ENCODE results near the gene DUSP16.
A peak's percentile ranks its signal among the peaks of the same experiment; 100 is the strongest.

Gene DUSP16

DNA sequence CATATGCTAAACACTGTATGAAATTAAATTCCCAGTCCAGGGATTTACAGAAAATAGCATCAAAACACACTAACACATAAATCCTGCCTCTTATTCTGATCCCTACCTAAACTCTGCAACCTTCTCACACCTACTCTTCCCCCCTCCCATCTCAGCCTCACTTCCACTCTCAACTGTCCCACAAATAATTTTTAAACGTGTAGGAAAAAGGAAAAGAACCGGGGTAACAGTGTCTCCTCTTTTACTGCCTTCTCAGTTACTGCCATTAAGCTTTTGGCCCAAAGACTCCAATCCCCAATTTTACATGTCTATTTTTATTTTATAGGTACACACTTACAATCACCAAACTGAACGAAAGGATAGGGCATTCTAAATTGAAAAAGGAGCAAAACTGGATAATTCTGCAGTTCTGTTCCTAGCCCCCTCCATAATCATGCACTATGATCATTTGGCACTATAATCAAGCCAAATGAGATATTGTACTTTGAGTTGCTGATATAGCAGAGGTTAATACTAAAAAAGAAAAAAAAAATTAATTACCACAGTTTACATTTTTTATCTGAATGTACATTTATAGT, 2.9 kb downstream of the DUSP16 start:
- Histone ChIP-seq H3K4me3 (ENCODE audit: low read depth in 1 of 2, low read length in 2 of 2) (peak overlapping the region in 1 of 2 donors; percentile 75), H3K4me1 (ENCODE audit: control insufficient read depth in 1 of 2, insufficient read depth in 2 of 2, low read length in 2 of 2) (peaks cover 5 to 26% of the 10 kb centered on the region in 2 donors), H3K36me3 (ENCODE audit: control insufficient read depth in 1 of 2, insufficient read depth in 2 of 2, low read length in 2 of 2) (peaks cover 0 to 8% of the 10 kb centered on the region in 2 donors), H3K27ac (ENCODE audit: low read length) (peak overlapping the region; percentile 94), H3K27me3 (ENCODE audit: low read depth, low read length) (no peaks in the 10 kb centered on the region), H3K9me3 (ENCODE audit: control insufficient read depth in 1 of 2, low read length in 2 of 2) (no peaks in the 10 kb centered on the region)

DNA sequence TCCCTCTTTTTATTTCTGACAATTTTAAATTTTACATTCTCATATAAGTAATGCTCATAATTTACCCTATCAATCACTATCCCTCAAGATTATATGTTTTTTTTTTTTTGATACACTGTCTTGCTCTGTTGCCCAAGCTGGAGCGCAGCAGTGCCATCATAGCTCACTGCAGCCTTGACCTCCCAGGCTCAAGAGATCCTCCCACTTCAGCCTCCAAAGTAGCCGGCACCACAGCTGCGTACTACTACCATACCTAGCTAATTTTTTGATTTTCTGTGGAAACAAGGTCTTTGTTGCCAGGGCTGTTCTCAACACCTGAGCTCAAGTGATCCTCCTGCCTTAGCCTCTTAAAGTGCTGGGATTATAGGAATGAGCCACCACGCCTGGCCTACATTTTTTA, 4.4 kb downstream of the DUSP16 start:
- H3K4me3 ChIP-seq (ENCODE audit: low read depth in 1 of 2, low read length in 2 of 2): no peak overlapping the region
- peaks cover 5 to 19% of the 10 kb centered on the region in 2 donors for H3K4me1 ChIP-seq (ENCODE audit: control insufficient read depth in 1 of 2, insufficient read depth in 2 of 2, low read length in 2 of 2)
- H3K27me3 ChIP-seq (ENCODE audit: low read depth, low read length): no peaks in the 10 kb centered on the region
- H3K36me3 ChIP-seq (ENCODE audit: control insufficient read depth in 1 of 2, insufficient read depth in 2 of 2, low read length in 2 of 2): peaks cover 0 to 8% of the 10 kb centered on the region in 2 donors
- no peak overlapping the region for H3K27ac ChIP-seq (ENCODE audit: low read length)
- no peaks in the 10 kb centered on the region for H3K9me3 ChIP-seq (ENCODE audit: control insufficient read depth in 1 of 2, low read length in 2 of 2)

DNA sequence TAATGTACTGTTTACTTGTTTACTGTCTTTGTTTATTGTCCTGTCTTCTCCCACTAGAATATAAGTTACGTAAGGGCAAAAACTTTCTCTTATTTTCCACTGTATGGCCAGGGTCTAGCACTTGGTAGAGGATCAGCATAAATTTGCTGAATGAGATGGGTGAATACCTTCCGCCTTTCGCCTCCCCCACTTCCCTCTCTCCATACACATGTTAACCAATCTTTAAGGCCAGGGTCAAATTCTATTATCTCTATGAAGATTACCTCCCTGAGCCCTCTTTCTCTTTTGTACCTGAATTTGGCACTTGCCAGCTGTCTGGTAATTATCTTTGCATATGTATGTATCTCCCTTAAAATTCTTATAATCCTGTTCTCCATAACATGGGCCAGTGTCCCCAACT, 4.9 kb downstream of the DUSP16 start:
- Histone ChIP-seq H3K9me3 (ENCODE audit: control insufficient read depth in 1 of 2, low read length in 2 of 2) (no peaks in the 10 kb centered on the region), H3K4me3 (ENCODE audit: low read depth in 1 of 2, low read length in 2 of 2) (no peak overlapping the region), H3K36me3 (ENCODE audit: control insufficient read depth in 1 of 2, insufficient read depth in 2 of 2, low read length in 2 of 2) (peaks cover 0 to 4% of the 10 kb centered on the region in 2 donors), H3K27me3 (ENCODE audit: low read depth, low read length) (no peaks in the 10 kb centered on the region), H3K4me1 (ENCODE audit: control insufficient read depth in 1 of 2, insufficient read depth in 2 of 2, low read length in 2 of 2) (peaks cover 5 to 15% of the 10 kb centered on the region in 2 donors), H3K27ac (ENCODE audit: low read length) (no peak overlapping the region)

DNA sequence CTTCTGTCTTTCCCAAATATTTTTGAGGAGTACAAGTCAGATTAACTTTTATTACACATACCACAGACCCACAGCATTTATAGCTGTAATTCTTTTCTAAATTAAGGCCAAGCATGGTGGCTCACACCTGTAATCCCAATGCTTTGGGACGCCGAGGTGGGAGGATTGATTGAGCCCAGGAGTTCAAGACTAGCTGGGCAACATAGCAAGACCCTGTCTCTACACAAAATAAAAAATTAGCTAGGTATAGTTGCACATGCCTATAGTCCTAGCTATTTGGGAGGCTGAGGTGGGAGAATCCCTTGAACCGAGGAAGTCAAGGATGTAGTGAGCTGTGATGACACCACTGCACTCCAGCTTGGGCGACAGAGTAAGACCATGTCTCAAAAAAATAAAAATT, 7.0 kb downstream of the DUSP16 start:
- Histone ChIP-seq H3K9me3 (ENCODE audit: control insufficient read depth in 1 of 2, low read length in 2 of 2) (no peaks in the 10 kb centered on the region), H3K4me1 (ENCODE audit: control insufficient read depth in 1 of 2, insufficient read depth in 2 of 2, low read length in 2 of 2) (peaks cover 5 to 15% of the 10 kb centered on the region in 2 donors), H3K36me3 (ENCODE audit: control insufficient read depth in 1 of 2, insufficient read depth in 2 of 2, low read length in 2 of 2) (no peaks in the 10 kb centered on the region), H3K27ac (ENCODE audit: low read length) (no peak overlapping the region), H3K4me3 (ENCODE audit: low read depth in 1 of 2, low read length in 2 of 2) (no peak overlapping the region), H3K27me3 (ENCODE audit: low read depth, low read length) (no peaks in the 10 kb centered on the region)

GRCh38 chr12:12553208-12553785, 9.4 kb downstream of the DUSP16 start:
- H3K4me1 ChIP-seq (ENCODE audit: control insufficient read depth in 1 of 2, insufficient read depth in 2 of 2, low read length in 2 of 2): peaks cover 0 to 11% of the 10 kb centered on the region in 2 donors
- H3K27ac ChIP-seq (ENCODE audit: low read length): no peak overlapping the region
- no peaks in the 10 kb centered on the region for H3K36me3 ChIP-seq (ENCODE audit: control insufficient read depth in 1 of 2, insufficient read depth in 2 of 2, low read length in 2 of 2)
- no peaks in the 10 kb centered on the region for H3K27me3 ChIP-seq (ENCODE audit: low read depth, low read length)
- no peaks in the 10 kb centered on the region for H3K9me3 ChIP-seq (ENCODE audit: control insufficient read depth in 1 of 2, low read length in 2 of 2)
- no peak overlapping the region for H3K4me3 ChIP-seq (ENCODE audit: low read depth in 1 of 2, low read length in 2 of 2)

DNA sequence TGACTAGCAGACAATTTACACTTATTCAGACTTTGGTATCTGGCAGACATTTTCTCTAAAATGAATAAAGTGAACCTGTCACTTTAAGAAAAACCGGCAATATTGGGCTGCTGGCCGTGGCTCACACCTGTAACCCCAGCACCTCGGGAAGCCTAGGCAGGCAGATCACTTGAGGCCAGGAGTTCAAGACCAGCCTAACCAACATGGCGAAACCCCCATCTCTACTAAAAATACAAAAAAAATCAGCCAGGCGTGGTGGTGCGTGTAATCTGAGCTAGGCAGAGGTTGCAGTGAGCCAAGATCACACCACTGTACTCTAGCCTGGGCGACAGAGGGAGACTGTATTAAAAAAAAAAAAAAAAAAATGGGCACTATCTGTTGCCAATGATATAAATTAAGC, 11.5 kb downstream of the DUSP16 start:
- Histone ChIP-seq H3K27ac (ENCODE audit: low read length) (no peak overlapping the region), H3K36me3 (ENCODE audit: control insufficient read depth in 1 of 2, insufficient read depth in 2 of 2, low read length in 2 of 2) (no peaks in the 10 kb centered on the region), H3K4me3 (ENCODE audit: low read depth in 1 of 2, low read length in 2 of 2) (no peak overlapping the region), H3K4me1 (ENCODE audit: control insufficient read depth in 1 of 2, insufficient read depth in 2 of 2, low read length in 2 of 2) (peaks cover 0 to 11% of the 10 kb centered on the region in 2 donors), H3K9me3 (ENCODE audit: control insufficient read depth in 1 of 2, low read length in 2 of 2) (no peaks in the 10 kb centered on the region), H3K27me3 (ENCODE audit: low read depth, low read length) (no peaks in the 10 kb centered on the region)

DNA sequence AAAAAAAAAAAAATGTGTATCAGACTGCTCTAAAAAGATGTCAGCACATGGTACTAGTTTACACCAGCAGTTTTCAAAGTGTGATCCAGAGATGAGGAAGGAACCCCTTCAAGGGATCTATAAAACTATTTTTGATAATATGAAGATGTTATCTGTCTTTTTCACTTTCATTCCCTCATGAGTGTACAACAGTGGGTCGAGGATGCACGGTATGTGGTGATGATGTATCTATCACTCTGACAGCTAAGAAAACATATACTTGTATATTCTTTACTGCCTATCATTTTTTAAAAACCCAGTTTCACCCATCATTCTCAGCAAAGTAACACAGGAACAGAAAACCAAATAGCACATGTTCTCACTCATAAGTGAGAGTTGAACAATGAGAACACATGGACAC, 12.4 kb downstream of the DUSP16 start:
- Histone ChIP-seq H3K9me3 (ENCODE audit: control insufficient read depth in 1 of 2, low read length in 2 of 2) (no peaks in the 10 kb centered on the region), H3K27ac (ENCODE audit: low read length) (no peak overlapping the region), H3K27me3 (ENCODE audit: low read depth, low read length) (no peaks in the 10 kb centered on the region), H3K36me3 (ENCODE audit: control insufficient read depth in 1 of 2, insufficient read depth in 2 of 2, low read length in 2 of 2) (no peaks in the 10 kb centered on the region), H3K4me1 (ENCODE audit: control insufficient read depth in 1 of 2, insufficient read depth in 2 of 2, low read length in 2 of 2) (peaks cover 0 to 5% of the 10 kb centered on the region in 2 donors), H3K4me3 (ENCODE audit: low read depth in 1 of 2, low read length in 2 of 2) (no peak overlapping the region)

DNA sequence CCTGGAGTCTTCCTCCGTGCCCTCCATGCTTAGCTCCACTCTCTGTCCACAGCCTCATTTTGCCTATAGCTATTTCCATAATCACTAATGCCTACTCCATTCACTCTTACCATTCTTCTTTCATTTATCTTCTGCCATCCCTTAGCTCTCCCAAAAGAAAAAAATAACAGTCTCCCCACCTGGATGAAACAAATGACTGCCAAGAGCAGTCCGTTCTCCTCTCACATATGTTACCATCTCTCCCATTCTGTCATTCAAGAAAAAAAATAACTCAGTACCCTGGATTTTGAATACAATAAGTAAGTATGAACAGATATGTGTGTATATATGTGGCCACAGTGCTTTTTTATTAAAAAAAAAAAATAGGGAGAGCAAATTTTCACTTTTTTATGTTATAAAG, 13.2 kb downstream of the DUSP16 start:
- Histone ChIP-seq H3K27me3 (ENCODE audit: low read depth, low read length) (no peaks in the 10 kb centered on the region), H3K4me3 (ENCODE audit: low read depth in 1 of 2, low read length in 2 of 2) (no peak overlapping the region)

DNA sequence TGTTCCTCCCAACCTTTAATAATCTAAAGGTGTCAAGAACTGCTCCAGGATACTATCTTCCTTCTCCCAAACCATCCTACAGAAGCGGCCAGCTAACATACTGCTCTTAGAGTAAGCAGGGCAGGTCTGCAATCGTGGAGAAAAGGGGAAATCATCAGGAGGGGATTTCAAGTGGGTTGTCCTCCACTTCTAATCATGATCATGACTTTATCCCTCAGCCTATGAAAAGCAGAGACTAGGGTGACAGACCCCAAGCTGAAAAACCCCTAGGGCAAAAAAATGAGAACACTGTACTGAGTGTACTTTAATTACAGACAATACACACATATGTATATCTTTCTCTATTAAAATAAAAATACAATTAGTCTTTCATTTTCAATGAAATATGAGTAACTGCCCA, 13.9 kb downstream of the DUSP16 start:
- no peaks in the 10 kb centered on the region for H3K36me3 ChIP-seq (ENCODE audit: control insufficient read depth in 1 of 2, insufficient read depth in 2 of 2, low read length in 2 of 2)
- no peaks in the 10 kb centered on the region for H3K4me1 ChIP-seq (ENCODE audit: control insufficient read depth in 1 of 2, insufficient read depth in 2 of 2, low read length in 2 of 2)
- H3K27me3 ChIP-seq (ENCODE audit: low read depth, low read length): no peaks in the 10 kb centered on the region
- no peaks in the 10 kb centered on the region for H3K9me3 ChIP-seq (ENCODE audit: control insufficient read depth in 1 of 2, low read length in 2 of 2)
- no peak overlapping the region for H3K4me3 ChIP-seq (ENCODE audit: low read depth in 1 of 2, low read length in 2 of 2)
- H3K27ac ChIP-seq (ENCODE audit: low read length): no peak overlapping the region

More for the DNA sequence above, 13.2 kb downstream of the DUSP16 start:
- no peaks in the 10 kb centered on the region for H3K9me3 ChIP-seq (ENCODE audit: control insufficient read depth in 1 of 2, low read length in 2 of 2)
- H3K27ac ChIP-seq (ENCODE audit: low read length): no peak overlapping the region
- H3K4me1 ChIP-seq (ENCODE audit: control insufficient read depth in 1 of 2, insufficient read depth in 2 of 2, low read length in 2 of 2): no peaks in the 10 kb centered on the region
- no peaks in the 10 kb centered on the region for H3K36me3 ChIP-seq (ENCODE audit: control insufficient read depth in 1 of 2, insufficient read depth in 2 of 2, low read length in 2 of 2)

DNA sequence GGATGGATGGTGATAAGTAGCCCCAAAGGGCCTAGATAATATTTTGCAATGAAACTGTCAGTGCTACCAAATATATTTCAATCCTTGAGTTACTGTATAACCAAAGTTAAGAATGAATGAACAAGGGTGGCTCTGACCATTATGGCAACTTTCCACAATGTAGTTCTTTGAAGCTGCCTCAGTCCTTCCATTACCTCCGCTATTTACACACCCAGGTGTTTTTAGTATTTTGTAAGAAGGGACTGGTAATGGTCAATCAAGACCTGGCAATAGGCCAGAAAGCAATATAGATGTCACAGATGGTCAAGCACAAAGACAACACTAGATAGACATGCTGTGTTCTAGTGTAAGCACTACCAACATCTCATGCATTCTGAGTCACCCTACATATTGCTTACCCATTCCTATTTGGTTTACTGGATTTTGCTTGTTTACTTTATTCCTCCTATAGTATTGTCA, 16.3 kb downstream of the DUSP16 start:
- H3K36me3 ChIP-seq (ENCODE audit: control insufficient read depth in 1 of 2, insufficient read depth in 2 of 2, low read length in 2 of 2): no peaks in the 10 kb centered on the region
- H3K4me3 ChIP-seq (ENCODE audit: low read depth in 1 of 2, low read length in 2 of 2): no peak overlapping the region
- no peaks in the 10 kb centered on the region for H3K9me3 ChIP-seq (ENCODE audit: control insufficient read depth in 1 of 2, low read length in 2 of 2)
- H3K27ac ChIP-seq (ENCODE audit: low read length): no peak overlapping the region
- H3K27me3 ChIP-seq (ENCODE audit: low read depth, low read length): no peaks in the 10 kb centered on the region
- peaks cover 0 to 3% of the 10 kb centered on the region in 2 donors for H3K4me1 ChIP-seq (ENCODE audit: control insufficient read depth in 1 of 2, insufficient read depth in 2 of 2, low read length in 2 of 2)

DNA sequence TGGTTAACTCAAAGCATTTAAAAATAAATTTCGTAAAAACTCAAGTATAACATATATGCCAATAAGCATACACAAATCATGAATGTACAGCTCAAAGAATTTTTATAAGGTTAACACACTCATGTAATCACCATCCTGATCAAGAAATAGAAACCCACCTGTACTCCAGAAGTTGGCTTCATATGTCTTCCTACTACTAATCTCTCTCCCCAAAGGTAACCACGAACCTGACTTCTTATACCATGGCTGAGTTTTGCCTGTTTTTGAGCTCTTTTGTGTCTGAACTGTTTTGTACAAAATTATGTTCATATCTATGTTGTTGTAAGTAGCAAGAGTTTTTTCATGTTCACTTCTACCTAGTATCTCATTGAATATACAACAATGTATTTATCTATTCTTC, 18.7 kb downstream of the DUSP16 start:
- Histone ChIP-seq H3K36me3 (ENCODE audit: control insufficient read depth in 1 of 2, insufficient read depth in 2 of 2, low read length in 2 of 2) (no peaks in the 10 kb centered on the region), H3K27me3 (ENCODE audit: low read depth, low read length) (no peaks in the 10 kb centered on the region), H3K4me1 (ENCODE audit: control insufficient read depth in 1 of 2, insufficient read depth in 2 of 2, low read length in 2 of 2) (peaks cover 0 to 6% of the 10 kb centered on the region in 2 donors), H3K4me3 (ENCODE audit: low read depth in 1 of 2, low read length in 2 of 2) (no peak overlapping the region), H3K27ac (ENCODE audit: low read length) (no peak overlapping the region), H3K9me3 (ENCODE audit: control insufficient read depth in 1 of 2, low read length in 2 of 2) (no peaks in the 10 kb centered on the region)

GRCh38 chr12:12542964-12543363, 19.7 kb downstream of the DUSP16 start:
- H3K9me3 ChIP-seq (ENCODE audit: control insufficient read depth in 1 of 2, low read length in 2 of 2): no peaks in the 10 kb centered on the region
- no peak overlapping the region for H3K4me3 ChIP-seq (ENCODE audit: low read depth in 1 of 2, low read length in 2 of 2)
- H3K27me3 ChIP-seq (ENCODE audit: low read depth, low read length): no peaks in the 10 kb centered on the region
- H3K4me1 ChIP-seq (ENCODE audit: control insufficient read depth in 1 of 2, insufficient read depth in 2 of 2, low read length in 2 of 2): peaks cover 0 to 9% of the 10 kb centered on the region in 2 donors
- no peaks in the 10 kb centered on the region for H3K36me3 ChIP-seq (ENCODE audit: control insufficient read depth in 1 of 2, insufficient read depth in 2 of 2, low read length in 2 of 2)
- no peak overlapping the region for H3K27ac ChIP-seq (ENCODE audit: low read length)
